ENCODE results near the gene JADE2. TPM values are rescaled to one million over a fixed set of nuclear protein-coding genes. Genes with fewer than 3 reads are reported as not detected.
"Not testable (repeated sequence)": the region's sequence is repeated elsewhere in the genome, so short reads cannot be mapped to it uniquely, and the experiment has no call there.

Gene JADE2
- polyA plus RNA-seq, 4 donors, result 3.9 to 12.8 (median 9.2) TPM

DNA sequence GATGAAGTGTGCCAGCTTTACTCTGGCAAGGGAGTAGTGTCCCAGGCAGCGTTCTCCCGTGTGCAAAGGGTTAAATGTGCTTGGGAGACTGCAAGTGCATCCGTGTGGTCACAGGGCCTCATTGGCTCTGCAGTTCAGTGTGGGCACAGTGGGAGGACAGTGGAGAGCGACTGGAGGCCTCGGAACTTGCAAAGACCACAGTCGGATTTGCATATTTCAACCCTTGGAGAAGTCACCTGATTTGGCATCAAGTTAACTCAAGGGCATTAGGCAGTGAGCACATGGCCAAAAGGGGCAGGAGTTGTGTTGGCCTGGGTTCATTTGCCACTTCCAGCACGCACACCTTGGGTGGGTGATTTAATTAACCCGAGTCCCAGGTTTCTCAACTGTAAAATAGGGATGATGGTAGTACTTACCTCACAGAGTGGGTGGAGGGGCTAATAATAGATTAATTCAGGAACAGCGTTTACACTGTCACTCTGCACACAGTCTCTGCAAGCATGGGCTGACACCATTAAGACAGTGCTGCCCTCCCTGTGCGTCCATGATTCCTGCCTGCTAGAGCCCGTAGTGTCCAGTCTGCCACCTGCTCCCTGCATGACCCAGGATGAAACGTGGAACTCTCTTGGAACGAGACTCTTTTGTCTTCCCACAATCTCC lies 22.7 kb downstream of the JADE2 start:
- DNase-seq (ENCODE audit: low read depth in 4 of 4, low spot score in 3 of 4), result no peak

DNA sequence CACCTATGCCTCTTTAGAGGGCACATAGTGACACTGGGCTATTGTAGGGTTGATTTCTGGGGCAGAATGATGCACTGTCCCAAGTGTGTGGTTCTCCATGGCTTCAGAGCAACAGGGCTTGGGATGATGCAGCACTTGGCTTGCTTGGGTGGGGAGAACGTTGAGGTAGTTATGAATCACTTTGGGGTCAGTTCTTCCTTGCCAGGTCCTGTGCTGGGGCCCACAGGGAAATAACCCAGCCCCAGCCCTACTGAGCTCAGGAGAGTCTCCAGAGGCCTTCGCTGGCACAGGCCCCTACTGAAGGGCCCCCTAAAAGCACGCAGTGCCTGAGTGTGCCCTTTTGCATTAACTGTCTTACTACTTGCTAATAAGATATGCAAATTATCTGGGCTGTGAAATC lies 24.2 kb downstream of the JADE2 start:
- no peak for DNase-seq (ENCODE audit: low read depth in 4 of 4, low spot score in 3 of 4)

DNA sequence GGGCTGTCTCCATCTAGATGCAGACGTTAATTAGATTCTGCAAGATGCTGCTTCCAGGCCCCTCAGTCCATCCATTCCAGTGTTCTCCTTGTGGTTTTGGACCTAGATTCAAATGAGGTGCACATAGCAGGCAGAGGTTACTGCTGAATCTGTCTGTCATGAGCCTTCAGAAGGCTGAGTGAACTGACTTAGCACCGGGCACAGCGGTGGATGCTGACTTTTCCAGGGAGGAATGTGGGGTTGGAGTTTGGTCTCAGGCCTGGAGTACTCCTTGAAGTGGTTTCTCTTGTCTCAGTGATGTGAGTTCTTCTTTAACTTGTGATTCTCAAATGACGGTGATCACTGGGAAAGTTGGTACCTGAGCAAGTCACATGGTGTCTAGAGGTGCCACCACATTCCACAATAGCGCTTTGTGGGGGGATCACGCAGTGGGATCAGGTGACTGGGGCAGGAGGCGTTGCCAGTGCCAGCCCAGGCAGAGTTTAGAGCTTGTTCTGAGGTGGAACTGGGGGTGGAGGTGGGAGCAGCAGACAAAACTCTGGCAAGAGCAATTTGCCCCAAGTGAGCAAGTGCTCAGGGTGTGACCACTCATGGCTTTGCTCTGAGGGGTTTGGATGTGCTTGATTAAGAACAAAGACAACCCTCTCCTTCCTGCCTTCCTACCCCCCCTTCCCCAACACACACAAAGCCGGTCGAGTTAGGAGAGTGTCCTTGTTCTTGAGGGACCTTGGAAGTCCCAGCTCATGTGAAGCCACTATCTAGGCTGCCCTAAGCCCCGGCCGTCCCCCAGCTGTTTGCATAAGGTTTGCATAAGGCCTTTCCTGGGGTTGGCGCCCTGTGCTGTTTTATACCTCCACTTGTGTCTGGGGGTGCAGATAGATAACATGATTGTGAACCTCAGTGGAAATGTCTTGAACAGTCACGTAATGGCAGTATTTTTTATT lies 25.1 kb downstream of the JADE2 start:
- DNase-seq (ENCODE audit: low read depth in 4 of 4, low spot score in 3 of 4), result no peak

DNA sequence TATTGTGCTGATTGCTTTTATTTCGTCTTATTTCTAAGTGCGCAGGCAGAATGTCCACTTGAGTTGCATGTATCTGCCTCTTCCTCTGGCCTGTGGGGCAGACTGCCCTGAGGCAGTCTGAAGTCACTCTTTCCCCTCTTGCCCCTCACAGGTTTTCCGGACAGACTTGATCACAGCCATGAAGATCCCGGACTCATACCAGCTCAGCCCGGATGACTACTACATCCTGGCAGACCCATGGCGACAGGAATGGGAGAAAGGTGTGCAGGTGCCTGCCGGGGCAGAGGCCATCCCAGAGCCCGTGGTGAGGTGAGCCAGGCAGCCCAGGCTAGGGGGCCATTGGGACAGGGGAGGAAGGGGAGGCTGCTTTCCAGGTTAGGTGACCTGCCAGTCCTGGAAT lies 26.4 kb downstream of the JADE2 start:
- DNase-seq (ENCODE audit: low read depth in 4 of 4, low spot score in 3 of 4), result no peak

DNA sequence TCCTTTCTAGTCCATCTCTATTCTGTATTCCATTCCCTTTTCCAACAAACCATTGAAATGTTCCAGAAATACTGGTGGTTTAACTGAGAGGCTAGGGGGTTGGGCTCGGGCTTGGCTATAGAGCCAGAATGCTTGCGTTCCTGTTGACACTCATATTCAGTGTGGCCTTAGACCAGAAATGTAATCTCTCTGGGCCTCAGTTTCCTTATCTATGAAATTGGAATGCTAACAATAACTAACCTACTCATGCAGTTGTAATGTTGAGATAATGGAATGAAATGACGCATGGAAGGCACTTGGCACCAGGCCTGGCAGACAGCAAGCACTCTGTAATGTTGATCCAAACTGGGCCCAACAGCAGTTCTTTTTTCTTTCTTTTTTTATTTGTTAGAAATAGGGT lies 26.8 kb downstream of the JADE2 start:
- no peak for DNase-seq (ENCODE audit: low read depth in 4 of 4, low spot score in 3 of 4)

DNA sequence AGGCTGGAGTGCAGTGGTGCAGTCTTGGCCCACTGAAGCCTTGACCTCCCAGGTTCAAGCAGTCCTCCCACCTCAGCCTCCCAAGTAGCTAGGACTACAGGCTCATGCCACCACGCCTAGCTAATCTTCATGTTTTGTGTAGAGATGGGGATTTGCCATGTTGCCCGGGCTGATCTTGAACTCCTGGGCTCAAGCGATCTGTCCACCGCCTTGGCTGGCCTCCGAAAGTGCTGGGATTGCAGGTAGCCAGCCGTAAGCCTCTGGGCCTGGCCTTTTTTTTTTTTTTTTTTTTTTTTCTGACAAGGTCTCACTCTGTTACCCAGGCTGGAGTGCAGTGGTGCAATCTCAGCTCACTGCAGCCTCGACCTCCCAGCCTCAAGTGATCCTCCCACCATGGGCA lies 27.2 kb downstream of the JADE2 start:
- DNase-seq (ENCODE audit: low read depth in 4 of 4, low spot score in 3 of 4), result not testable (repeated sequence)

DNA sequence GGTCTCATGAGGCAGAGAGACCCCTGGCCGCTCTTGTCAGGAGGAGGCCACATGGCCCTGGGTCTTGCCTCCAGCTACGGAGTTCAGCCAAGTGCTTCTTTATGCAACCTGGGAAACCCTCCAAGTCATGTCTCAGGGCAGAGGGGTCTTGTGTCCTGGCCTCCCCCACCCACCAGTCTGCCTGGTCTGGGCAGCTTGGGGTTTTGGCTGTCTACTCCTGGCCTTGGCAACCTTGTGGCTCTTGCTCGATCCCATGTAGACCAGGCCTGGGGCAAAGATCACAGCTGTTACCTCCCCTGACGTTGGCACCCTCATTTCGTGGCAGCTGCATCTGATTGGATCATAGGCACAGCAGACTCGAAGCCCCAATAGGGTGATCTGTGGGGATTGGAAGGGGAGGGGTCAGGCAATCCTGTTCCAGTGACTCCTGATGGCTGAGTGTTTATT lies 28.4 kb downstream of the JADE2 start:
- DNase-seq (ENCODE audit: low read depth in 4 of 4, low spot score in 3 of 4), result no peak

DNA sequence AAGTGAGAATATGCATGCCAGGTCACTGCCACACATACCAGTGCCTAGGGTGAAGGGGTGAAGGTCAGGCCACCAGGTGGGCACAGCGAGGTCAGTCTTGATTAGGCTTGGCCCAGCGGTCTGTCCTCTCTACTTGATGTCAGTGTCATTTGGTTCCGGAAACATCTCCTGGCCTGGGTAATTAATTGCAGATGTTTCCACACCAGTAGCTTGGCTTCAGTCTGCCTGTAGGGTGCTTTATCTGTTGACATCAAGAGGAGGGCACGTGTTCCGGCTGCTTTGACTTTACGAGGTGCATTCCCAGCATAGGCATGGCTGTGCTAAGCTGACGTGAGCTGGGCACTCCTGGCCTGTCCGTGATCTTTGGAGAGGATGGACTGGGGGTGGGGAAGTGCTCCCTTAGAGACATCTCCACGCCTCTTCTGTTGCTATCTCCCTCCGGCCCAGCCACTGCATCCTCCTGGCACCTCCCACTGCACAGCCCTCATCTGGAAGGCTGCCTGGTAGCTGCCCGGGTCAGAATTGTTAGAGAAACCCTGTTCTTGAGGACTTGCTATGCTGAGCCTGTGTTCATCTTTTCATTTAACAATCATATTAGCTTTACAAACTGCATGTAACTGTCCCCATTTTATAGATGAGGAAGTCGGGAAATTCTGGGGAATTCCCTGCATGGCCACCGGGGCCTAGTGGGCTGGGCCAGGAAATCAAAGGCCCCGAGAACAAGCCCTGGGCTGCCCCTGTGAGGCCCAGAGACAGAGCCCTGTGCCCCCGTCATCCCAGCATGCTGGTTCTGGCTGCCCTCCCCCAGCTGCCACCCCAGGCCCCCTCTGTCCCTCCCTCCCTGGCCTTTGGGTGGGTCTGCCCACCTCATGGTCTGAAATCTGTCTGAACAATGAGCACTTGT lies 29.1 kb downstream of the JADE2 start:
- DNase-seq (ENCODE audit: low read depth in 4 of 4, low spot score in 3 of 4), result no peak

DNA sequence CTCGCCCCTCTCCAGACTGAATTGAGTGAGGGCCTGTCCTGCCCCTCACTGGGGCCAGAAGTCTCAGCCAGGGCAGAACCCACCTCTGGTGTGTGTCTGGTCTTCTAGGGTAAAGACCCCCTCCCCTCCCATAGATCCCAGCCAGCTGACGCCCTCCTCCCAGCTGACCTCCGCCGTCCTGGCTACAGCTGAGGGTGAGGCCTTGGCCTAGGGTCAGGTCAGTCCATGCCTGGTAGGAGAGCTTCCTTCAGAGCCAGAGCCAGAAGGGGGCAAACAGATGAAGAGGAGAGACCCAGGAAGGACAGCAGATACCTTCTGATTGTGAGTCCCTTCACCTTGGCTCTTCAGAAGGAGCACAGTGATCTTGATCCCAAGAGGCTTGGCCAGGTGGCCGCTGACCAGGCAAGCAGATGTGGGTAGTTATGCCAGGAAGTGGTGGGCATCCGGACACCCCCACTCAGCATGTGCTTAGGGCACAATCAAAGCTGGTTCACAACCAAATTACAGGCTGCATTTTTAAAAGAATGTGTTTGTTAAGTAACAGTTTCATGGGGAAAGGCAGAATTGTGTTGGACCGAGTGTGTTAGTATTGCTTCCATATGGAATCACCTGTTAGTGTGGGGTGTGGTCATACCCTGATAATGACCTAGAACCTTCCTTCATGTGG lies 29.9 kb downstream of the JADE2 start:
- DNase-seq (ENCODE audit: low read depth in 4 of 4, low spot score in 3 of 4), result no peak

DNA sequence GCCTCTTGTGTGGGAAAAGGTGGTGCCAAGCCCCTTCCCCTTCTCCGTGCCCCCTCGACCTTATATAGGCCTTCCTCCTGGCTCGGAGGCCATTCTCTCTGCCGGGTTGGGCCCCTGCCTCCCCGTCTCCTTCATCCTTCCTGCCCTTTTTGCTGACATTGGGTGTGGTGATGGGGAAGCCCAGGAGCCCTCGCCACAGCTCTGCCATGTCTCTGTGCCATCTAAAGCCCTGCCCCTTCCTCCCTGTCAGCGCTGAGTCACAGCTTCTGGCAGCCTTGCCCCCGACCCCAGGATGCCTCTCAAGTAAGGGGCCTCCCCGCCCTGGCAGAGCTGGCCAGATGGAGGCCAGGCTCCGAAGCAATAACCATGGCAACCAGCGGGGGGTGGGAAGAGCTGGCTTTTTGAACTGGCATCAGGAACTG lies 30.4 kb downstream of the JADE2 start:
- DNase-seq (ENCODE audit: low read depth in 4 of 4, low spot score in 3 of 4), result no peak

DNA sequence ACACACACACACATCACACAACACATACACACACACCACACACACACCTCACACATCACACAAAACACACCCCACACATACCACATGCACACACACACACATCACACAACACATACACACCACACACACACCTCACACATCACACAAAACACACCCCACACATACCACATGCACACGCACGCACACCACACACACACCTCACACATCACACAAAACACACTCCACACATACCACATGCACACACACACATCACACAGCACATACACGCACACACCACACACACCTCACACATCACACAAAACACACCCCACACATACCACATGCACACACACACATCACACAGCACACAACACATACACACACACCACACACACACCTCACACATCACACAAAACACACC lies 31.1 kb downstream of the JADE2 start:
- DNase-seq (ENCODE audit: low read depth in 4 of 4, low spot score in 3 of 4), result not testable (repeated sequence)

DNA sequence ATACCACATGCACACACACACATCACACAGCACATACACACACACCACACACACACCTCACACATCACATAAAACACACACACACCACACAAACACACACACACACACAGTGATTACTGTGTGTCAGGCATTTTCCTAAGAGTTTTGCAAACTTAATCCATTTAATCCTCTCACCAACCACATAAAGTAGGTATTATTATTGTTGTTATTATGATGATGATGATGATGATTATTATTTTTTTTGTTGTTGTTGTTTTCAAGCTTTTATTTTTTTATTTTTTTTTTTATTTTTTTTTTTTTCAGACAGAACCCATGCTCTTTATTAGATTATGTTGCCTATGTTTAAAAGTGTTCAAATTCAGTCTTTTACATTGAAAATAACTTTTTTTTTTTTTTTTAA lies 31.5 kb downstream of the JADE2 start:
- no peak for DNase-seq (ENCODE audit: low read depth in 4 of 4, low spot score in 3 of 4)

DNA sequence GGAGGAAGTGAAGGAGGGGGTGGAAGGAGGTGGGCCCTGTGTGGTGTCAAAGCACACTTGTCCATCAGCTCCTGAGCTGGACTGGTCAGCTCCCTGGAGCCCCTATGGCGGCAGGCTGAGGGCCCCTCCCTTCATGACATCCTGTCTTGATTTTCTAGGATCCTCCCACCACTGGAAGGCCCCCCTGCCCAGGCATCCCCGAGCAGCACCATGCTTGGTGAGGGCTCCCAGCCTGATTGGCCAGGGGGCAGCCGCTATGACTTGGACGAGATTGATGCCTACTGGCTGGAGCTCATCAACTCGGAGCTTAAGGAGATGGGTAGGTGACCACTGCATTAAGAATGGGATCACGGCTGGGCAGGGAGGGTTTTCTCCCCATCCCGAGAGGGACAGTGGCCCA lies 34.2 kb downstream of the JADE2 start:
- no peak for DNase-seq (ENCODE audit: low read depth in 4 of 4, low spot score in 3 of 4)

DNA sequence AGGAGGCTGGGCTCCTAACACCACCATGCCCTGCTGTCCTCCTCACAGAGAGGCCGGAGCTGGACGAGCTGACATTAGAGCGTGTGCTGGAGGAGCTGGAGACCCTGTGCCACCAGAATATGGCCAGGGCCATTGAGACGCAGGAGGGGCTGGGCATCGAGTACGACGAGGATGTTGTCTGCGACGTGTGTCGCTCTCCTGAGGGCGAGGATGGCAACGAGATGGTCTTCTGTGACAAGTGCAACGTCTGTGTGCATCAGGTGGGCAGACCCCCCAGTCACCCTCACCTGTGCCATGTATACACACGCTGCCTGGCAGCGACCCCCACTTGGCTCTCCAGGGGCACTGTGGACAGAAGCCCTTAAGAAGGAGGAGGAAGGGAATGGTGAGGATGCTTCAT lies 35.2 kb downstream of the JADE2 start:
- no peak for DNase-seq (ENCODE audit: low read depth in 4 of 4, low spot score in 3 of 4)

DNA sequence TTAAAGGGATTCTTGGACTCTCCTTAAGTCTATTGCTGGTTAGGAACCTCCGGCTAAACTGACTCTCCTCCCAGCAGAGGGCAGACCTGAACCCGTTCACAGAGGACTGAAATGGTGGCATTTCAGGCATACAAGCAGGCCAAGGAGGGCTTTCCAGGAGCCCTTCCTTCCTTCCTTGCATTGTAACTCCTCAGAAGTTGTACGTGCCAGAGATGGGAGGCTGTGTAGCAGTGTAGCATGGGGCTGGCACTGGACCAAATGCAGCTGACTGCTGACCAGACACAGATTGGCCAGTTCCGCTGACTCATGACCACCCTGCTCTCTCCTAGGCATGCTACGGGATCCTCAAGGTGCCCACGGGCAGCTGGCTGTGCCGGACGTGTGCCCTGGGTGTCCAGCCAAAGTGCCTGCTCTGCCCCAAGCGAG lies 36.4 kb downstream of the JADE2 start:
- DNase-seq (ENCODE audit: low read depth in 4 of 4, low spot score in 3 of 4), result no peak

DNA sequence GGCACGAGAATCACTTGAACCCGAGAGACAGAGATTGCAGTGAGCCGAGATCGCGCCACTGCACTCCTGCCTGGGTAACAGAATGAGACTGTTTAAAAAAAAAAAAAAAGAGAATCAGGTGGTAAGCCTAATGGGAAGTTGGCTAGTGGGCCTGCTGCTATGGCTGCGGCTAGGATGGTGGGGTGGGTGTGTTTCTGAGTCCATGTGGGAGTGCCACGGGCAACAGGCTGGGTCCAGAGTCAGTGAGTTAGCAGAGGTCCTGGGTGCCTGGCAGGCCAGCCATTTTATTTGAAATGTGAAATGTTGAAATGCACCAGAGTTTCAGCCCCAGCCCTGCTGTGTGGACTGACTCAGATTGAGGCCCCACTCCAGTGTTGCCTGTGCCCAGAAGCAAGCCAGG lies 37.8 kb downstream of the JADE2 start:
- DNase-seq (ENCODE audit: low read depth in 4 of 4, low spot score in 3 of 4), result no peak

DNA sequence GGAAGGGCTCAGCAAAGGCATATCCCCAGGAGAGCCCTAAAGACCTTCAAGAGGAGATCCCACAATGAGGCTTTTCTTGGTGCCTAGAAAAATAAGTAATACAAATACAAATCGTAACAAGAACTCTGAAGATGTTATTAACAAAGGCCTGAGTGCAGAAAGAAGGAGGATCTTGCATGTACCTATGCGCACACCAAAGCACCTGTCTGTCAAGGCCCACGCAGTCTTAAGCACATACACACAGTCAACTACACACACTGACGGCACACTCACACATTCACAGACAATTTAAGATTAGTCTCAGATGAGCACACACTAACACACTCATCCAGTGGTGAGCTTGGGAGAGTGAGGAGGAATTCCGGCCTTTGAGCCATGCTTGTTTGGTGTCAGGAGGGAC lies 38.5 kb downstream of the JADE2 start:
- DNase-seq (ENCODE audit: low read depth in 4 of 4, low spot score in 3 of 4), result no peak

DNA sequence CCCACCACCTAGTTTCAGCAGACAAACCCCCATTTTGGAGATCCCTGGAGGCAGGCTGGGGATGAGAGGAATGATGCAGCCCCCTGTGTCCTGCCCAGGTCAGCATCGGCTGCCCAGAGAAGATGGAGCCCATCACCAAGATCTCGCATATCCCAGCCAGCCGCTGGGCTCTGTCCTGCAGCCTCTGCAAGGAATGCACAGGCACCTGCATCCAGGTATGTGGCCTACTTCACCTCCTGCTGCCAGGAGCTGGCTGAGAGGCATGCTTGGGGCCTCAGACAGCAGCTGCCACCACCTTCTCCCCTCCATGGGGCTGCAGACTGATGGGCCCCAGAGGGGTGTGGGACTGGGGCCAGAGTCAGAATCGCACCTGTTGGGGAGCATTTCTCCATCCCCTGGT lies 38.9 kb downstream of the JADE2 start:
- no peak for DNase-seq (ENCODE audit: low read depth in 4 of 4, low spot score in 3 of 4)

DNA sequence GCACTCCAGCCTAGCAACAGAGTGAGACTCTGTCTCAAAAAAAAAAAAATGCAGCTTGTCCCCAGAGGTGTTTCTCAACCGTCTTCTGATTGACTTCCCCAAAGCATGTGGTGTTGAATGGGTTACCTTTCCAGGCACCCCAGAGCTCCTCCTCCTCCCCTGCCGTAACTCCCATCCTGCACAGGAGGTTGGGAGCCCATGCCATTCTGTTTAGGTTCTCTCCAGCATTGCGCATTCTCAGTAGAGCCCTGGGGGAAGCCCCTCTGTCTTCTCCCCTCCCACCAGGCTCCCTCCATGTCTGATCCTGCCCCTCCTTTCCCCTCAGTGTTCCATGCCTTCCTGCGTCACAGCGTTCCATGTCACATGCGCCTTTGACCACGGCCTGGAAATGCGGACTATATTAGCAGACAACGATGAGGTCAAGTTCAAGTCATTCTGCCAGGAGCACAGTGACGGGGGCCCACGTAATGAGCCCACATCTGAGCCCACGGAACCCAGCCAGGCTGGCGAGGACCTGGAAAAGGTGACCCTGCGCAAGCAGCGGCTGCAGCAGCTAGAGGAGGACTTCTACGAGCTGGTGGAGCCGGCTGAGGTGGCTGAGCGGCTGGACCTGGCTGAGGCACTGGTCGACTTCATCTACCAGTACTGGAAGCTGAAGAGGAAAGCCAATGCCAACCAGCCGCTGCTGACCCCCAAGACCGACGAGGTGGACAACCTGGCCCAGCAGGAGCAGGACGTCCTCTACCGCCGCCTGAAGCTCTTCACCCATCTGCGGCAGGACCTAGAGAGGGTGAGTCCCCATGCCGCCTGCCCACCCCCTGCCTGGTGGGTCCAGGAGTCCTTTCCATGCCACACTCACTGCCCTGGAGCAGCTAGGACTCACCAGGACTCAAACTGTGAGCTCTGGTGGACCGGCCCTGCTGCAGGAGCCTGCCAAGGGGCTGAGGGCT lies 40.6 kb downstream of the JADE2 start:
- DNase-seq (ENCODE audit: low read depth in 4 of 4, low spot score in 3 of 4), result no peak
